ENCODE data around the gene KNCN.

The KNCN gene

GRCh38 chr1:46551597-46552095 is at the start of gene KNCN:
TSS of gene KNCN (minus strand) at chr1:46551647. CDS start at chr1:46551215, 432 bp downstream.
- DNase-seq (ENCODE audit: low read depth in 2 of 2) = no peak

GRCh38 chr1:46599059-46599970 is 47.9 kb upstream of the KNCN start:
- DNase-seq (ENCODE audit: low read depth in 2 of 2) = no peak

- no peak for DNase-seq (ENCODE audit: low read depth in 2 of 2)
Observed at GRCh38 chr1:46596846-46597245, 45.4 kb upstream of the KNCN start.

DNA sequence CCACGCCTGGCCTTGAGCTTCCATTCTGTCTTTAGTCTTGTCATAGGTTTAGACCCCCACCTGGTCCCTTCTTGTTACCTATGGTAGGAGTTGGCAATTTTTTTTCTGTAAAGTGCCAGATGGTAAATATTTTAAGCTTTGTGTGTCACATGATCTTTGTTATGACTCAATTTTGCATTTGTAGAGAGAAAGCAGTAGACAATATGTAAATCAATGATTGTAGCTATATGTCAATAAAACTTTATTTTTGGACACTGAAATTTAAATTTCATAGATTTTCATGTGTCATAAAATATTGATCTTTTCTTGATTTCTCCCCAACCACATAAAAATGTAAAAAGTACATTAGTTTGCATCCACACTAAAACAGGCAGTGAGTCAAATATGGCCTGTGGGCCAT is 44.6 kb upstream of the KNCN start:
- DNase-seq (ENCODE audit: low read depth in 2 of 2) = no peak

- no peak for DNase-seq (ENCODE audit: low read depth in 2 of 2)
Observed at GRCh38 chr1:46595127-46595526, 43.7 kb upstream of the KNCN start.

DNA sequence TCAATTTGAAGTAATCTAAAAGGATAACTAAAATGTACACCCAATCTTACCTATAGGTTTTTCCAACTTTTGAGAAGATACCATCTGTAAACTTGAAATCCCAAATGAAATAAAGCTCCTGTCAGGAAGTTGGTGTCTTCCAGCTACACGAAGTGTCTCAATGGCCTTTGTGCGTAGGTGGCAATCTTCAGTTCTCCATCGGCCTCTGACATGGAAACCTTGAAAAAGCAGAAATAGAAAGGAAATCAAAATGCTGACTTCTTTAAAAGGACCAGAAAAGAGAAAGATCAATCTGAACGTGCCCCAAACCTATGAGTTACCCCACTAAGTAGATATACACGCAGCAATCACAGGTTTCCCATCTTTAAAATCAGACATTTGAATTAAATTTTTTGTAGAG is 42.6 kb upstream of the KNCN start:
- no peak for DNase-seq (ENCODE audit: low read depth in 2 of 2)

DNA sequence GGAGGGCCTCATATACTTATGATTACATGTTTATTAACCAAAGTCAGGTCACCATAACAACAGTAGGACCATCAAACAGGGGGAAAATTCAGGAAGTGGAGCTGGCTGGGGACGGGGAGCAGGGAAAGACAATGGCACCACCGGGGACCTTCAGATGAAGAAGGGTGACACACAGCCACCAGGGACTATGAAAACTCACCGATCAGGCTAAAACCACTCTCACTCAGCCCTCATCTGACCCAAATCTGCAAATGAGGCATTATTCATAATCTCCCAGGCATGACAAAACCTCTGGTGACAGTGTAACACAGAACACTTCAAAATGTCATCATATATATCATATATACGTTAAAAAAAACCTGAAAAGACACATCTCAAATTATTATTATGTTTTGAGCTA is 41.4 kb upstream of the KNCN start:
- DNase-seq (ENCODE audit: low read depth in 2 of 2) = no peak

- DNase-seq (ENCODE audit: low read depth in 2 of 2) = no peak
Observed at GRCh38 chr1:46589529-46589928, 38.1 kb upstream of the KNCN start.

DNA sequence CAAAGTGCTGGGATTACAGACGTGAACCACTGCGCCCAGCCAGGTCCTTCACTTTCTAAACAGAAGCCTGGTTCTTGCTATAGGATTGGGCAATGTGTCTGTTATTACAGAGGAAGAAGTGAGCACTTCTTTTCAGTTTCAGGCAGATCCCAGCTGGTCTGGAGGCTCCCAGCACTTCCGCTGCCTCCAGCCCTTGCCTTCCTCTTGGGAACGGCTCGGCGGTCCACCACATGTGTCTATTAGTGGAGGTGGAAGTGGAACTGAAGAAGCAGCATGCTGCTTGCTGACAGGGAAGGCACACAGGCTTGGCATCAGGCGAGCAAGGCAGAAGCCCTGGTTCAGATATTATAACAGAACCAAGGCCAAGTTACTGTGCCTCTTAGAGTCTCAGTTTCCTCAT is 35.6 kb upstream of the KNCN start:
- DNase-seq (ENCODE audit: low read depth in 2 of 2) = no peak

GRCh38 chr1:46585312-46585938 is 34.0 kb upstream of the KNCN start:
- no peak for DNase-seq (ENCODE audit: low read depth in 2 of 2)

GRCh38 chr1:46583494-46583893 is 32.0 kb upstream of the KNCN start:
- DNase-seq (ENCODE audit: low read depth in 2 of 2) = no peak

DNA sequence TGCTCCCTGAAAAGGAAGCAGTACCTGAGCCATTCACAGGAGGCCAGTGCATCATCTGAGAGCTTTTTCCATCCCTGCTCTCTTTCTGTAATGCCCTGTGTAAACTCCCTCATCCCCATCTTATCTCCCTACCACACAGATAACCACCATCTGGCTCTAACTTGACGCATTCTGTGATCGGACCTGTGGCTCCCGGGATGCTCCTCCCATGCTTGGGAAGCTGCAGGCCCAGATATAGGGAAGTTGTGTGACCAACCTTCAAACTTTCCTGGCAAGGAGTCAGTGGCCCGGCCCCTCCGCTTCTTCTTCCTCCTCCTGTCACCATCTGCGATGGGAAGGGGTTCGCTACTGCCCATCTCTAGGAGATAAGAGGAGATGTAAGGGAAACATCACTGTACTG is 31.5 kb upstream of the KNCN start:
- DNase-seq (ENCODE audit: low read depth in 2 of 2) = no peak

DNA sequence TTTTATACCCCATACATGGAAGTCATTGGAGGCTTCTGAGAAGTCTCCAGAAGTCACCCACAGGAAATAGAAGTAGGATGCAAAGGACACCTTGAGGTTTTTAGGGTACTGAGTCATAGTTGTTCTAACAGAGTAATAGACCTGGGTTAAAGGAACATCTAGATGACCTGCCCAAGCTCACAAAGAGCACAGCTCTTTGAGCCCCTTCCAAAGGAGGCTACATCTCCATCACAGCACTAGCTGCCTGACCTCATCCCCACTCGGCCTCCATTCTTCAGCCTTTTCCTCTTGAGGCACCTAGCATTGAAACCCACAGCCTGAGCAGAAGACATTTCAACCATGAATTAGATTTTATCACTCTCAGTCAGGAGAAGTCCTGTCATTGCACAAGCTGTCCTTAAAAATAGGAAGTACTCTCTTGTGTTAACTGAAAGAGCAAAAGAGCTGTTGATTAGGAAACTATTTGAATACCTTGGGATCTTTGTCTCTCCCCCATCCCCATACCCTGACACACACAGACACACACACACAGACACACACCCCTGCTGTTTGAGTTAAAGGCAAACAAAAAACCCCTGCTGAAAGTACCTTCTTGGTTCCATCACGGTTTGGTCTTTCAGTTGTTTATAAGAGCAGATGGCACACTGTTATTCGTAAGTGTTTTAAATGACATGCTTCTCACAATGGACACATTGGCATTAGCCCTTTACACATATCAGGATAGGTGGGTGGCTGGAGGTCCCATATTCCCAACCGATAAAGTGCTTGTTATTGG is 30.4 kb upstream of the KNCN start:
- no peak for DNase-seq (ENCODE audit: low read depth in 2 of 2)

- no peak for DNase-seq (ENCODE audit: low read depth in 2 of 2)
Observed at GRCh38 chr1:46580140-46580903, 28.9 kb upstream of the KNCN start.

DNA sequence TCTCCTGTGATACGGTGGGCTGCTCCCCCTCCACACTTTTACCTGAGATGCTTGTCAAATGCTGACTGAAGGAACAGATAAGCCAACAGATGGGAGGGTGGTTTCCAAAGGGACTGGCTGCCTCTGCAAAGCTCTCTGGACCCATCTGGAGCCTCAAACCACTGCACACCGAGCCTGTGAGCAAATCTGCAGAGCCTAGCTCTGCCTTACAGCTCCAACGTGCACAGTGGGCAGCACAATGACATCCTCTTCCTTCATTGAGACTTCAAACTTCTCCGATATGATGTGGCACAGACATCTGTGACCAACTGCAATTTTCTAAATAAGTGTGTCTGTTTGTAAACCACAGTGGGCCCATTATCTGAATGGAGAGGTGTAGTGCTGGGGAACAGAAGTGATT is 26.2 kb upstream of the KNCN start:
- no peak for DNase-seq (ENCODE audit: low read depth in 2 of 2)

DNA sequence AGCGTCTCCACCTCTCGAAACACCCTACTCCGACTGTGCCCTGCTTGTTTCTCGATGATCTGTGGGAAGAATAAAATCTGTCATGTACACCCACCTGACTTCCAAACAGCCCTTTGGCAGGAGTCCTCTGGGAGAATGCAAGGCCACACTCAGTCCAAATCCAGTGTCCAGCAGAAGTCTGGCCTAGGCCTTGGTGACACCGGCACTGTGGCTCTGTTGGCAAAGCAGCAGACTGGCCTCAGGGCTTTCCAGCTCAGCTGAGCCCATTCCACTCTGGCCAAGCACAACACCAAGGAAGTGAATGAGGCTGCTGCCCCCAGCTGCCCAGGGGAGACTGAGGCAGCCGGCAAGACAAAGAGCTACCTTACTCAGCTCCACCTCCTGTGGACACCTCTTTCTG is 25.1 kb upstream of the KNCN start:
- DNase-seq (ENCODE audit: low read depth in 2 of 2) = no peak

DNA sequence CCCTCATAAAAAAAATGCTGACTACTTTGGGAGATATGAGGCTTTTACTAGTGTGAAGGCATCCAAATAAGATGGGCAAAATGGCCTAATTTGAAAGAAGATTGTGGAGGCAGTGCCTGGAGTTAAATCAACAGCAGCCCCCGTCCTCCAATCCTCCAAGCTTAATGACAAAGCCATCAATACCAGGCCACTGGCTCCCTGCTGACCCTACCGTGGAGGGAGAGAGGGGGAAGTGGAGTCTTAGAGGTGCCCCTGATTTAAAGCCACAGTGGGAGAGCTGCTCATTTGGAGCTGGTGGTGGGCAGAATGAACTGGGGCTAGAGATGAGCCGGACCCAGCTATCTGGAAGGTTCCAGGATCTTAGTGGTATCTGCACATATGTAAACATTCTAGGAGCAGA is 24.3 kb upstream of the KNCN start:
- no peak for DNase-seq (ENCODE audit: low read depth in 2 of 2)

- no peak for DNase-seq (ENCODE audit: low read depth in 2 of 2)
Observed at GRCh38 chr1:46575300-46575699, 23.9 kb upstream of the KNCN start.

DNA sequence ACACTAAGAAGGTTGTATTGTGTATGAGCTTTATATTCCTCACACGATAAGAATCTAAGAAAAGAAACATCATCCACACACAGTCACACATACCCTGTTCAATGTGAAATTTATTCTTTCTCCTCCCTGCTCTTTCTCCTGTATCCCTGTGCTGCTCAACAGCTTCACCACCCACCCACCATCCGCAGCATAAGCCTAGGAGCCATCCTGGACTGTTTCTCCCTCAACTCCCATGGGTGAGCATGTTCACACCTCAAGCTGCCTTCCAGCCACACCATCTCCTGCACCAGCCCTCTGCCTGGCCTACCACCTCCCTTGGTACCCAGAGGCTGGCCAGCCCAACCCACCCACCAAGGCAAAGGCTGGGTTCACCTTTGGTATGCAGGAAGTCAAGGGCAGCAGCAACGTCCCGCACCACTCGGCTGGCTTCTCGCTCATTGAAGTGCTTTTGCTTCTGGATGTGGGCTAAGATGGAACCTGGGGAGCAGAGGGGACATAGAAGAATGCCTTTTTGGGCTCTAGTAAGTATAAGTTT is 20.3 kb upstream of the KNCN start:
- no peak for DNase-seq (ENCODE audit: low read depth in 2 of 2)

DNA sequence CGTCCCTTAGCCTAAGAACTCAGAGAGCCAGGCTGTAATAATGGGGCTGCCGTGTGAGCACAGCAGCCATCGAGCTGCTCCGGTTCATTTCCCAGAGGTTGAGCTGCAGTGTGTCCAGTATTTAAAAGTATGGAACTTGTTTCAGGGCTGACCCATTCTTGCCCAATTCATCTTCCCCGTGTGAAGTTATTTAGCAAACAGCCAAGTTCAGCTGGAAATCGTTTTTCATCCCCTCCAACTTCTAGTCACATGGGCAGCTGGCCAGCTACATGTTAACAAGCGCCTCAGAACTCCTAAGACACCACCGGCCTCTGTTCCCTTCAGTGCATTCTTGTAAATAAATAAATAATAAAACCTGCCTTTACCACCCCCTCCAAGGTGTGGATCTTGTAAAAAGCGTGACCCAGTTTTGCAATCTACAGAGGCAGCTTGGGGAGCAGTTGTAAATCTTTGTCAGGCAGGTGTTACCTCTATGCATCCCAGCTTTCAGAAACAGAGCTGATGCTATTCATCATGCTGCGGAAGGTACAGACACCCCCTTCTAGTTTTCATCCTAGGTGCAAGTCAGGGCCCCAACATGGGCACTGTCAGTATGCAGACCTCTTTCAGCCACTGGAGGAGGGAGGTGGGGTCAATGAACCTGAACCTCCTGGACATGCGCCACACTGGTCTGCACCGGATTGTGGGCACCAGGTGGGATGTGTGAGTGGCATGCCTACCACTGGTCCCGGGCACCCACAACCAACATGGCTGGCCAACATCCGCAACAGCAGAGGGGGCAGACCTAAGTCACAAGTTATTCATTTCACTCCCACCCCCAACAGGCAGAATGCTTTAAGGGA is 18.7 kb upstream of the KNCN start:
- DNase-seq (ENCODE audit: low read depth in 2 of 2) = no peak
